ENCODE measurements around the gene GRIN2A.

GRCh38 chr16:9980981-9981380 is 201.2 kb downstream of the GRIN2A start:
- no peak for TF ChIP-seq POLR2A (IDR thresholded peaks at IDR 0.05; ENCODE audit: low read length)
- TF ChIP-seq GATA1 (IDR thresholded peaks at IDR 0.05; ENCODE audit: low read depth, low read length): no peak

Measured in erythroblast (primary cell).